Glutamatergic neuron (in vitro differentiated cells): ENCODE data around the gene ACR. TPM values are rescaled to one million over a fixed set of nuclear protein-coding genes. Genes with fewer than 3 reads are reported as not detected.
A peak's percentile ranks its signal among the peaks of the same experiment; 100 is the strongest.

Source experiments
- DNase-seq: peaks from one replicate; pipeline ENCODE4 v3.0.0; 2022
- H3K27ac Mint-ChIP-seq: one replicate; pipeline ENCODE4 v1.8.0; 2020; ENCODE audit warnings: mild to moderate bottlenecking, mixed read lengths, inconsistent platforms; ENCODE audit not compliant: unreplicated experiment
- H3K27me3 Mint-ChIP-seq: one replicate; pipeline ENCODE4 v1.8.0; 2020; ENCODE audit warnings: mild to moderate bottlenecking, moderate library complexity, mixed read lengths, inconsistent platforms; ENCODE audit not compliant: unreplicated experiment
- H3K36me3 Mint-ChIP-seq: one replicate; pipeline ENCODE4 v1.8.0; 2020; ENCODE audit warnings: mild to moderate bottlenecking, mixed read lengths, inconsistent platforms; ENCODE audit not compliant: unreplicated experiment
- H3K4me1 Mint-ChIP-seq: one replicate; pipeline ENCODE4 v1.8.0; 2020; ENCODE audit warnings: mild to moderate bottlenecking, low read depth, mixed read lengths, inconsistent platforms; ENCODE audit not compliant: unreplicated experiment
- H3K4me3 Mint-ChIP-seq: one replicate; pipeline ENCODE4 v1.8.0; 2020; ENCODE audit warnings: mild to moderate bottlenecking, mixed read lengths, inconsistent platforms; ENCODE audit not compliant: unreplicated experiment
- H3K9me3 Mint-ChIP-seq: one replicate; pipeline ENCODE4 v1.8.0; 2020; ENCODE audit warnings: mild to moderate bottlenecking, moderate library complexity, mixed read lengths, inconsistent platforms; ENCODE audit not compliant: unreplicated experiment
- total RNA-seq: library from RNA; stranded (reverse); fragmentation: NEBNext Ultra II Directional; extraction: Animal tissue kit (Norgen Biotek cat#: 25700); gene quantifications from one replicate; pipeline ENCODE4 v1.2.1, GENCODE V29; 2021; ENCODE audit not compliant: unreplicated experiment
- TF ChIP-seq, protein P1 (sequence below): fragments of 200-600 bp; sonication (generic); IDR thresholded peaks from one replicate; pipeline ENCODE4 v1.5.0; 2021; ENCODE audit not compliant: partially characterized antibody, unreplicated experiment

ACR gene
- total RNA-seq, 1 donor from 2014 or later = not detected

DNA sequence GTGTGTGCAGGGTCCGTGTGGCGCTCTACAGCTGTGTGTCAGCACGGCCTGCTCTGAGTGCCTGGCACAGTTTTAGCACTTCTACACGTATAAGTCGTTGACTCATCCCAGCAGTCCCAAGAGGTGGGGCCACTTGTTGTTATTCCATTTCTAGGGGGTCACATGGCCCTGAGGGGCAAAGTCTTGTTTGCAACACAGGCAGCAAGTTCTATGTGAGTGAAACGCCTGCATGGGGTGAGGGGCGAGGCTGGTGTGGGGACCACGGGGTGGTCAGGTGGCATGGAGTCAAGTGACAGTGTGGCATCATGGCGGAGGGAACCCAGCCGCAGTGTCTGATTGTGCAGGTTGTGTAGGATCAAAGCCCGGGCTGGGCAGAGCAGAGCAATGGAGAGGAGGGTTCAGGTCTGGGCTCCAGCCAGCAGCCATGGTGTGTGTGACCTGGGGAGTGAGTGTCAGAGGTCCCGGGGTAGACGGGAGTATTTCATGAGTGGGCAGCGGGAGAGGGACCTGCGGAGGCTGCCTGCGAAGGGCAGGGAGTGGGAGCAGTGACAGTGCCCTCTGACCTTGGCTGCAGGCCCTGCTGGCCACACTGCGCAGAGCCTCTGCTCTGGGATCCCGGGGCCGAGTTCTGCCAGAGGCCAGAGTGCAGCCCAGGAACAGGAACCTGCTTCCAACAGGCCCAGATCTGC is 37.5 kb upstream of the ACR start:
- peak; percentile 16 for DNase-seq
- TF ChIP-seq, protein P1, sequence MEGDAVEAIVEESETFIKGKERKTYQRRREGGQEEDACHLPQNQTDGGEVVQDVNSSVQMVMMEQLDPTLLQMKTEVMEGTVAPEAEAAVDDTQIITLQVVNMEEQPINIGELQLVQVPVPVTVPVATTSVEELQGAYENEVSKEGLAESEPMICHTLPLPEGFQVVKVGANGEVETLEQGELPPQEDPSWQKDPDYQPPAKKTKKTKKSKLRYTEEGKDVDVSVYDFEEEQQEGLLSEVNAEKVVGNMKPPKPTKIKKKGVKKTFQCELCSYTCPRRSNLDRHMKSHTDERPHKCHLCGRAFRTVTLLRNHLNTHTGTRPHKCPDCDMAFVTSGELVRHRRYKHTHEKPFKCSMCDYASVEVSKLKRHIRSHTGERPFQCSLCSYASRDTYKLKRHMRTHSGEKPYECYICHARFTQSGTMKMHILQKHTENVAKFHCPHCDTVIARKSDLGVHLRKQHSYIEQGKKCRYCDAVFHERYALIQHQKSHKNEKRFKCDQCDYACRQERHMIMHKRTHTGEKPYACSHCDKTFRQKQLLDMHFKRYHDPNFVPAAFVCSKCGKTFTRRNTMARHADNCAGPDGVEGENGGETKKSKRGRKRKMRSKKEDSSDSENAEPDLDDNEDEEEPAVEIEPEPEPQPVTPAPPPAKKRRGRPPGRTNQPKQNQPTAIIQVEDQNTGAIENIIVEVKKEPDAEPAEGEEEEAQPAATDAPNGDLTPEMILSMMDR = no peak
- Mint-ChIP-seq H3K27me3 (peaks cover 8% of the 10 kb centered on the region), H3K27ac (no peak overlapping the region), H3K36me3 (no peaks in the 10 kb centered on the region), H3K4me3 (no peak overlapping the region), H3K9me3 (peaks cover 18% of the 10 kb centered on the region), H3K4me1 (peaks cover 21% of the 10 kb centered on the region)

DNA sequence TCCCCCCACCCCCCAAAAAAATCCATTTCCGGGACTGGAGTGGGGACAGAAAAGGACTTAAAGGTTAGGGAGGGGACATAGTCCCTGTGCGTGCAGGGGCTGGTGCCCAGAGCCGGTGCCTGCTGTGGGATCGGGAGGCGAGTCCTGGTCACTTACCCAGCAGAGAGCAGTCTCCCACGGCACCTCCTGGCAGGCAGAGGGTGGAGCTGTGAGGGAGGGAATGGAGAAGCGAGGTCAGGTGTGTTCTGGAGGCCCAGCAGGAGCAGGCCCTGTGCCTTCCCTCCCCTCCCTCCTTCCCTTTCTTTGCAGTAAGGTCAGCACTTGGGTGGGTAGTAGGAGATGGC is 37.0 kb upstream of the ACR start:
- TF ChIP-seq, protein P1 = no peak
- Mint-ChIP-seq H3K27me3 (peaks cover 8% of the 10 kb centered on the region), H3K4me1 (peaks cover 21% of the 10 kb centered on the region), H3K4me3 (no peak overlapping the region), H3K9me3 (peaks cover 15% of the 10 kb centered on the region), H3K36me3 (no peaks in the 10 kb centered on the region), H3K27ac (no peak overlapping the region)
- no peak for DNase-seq

DNA sequence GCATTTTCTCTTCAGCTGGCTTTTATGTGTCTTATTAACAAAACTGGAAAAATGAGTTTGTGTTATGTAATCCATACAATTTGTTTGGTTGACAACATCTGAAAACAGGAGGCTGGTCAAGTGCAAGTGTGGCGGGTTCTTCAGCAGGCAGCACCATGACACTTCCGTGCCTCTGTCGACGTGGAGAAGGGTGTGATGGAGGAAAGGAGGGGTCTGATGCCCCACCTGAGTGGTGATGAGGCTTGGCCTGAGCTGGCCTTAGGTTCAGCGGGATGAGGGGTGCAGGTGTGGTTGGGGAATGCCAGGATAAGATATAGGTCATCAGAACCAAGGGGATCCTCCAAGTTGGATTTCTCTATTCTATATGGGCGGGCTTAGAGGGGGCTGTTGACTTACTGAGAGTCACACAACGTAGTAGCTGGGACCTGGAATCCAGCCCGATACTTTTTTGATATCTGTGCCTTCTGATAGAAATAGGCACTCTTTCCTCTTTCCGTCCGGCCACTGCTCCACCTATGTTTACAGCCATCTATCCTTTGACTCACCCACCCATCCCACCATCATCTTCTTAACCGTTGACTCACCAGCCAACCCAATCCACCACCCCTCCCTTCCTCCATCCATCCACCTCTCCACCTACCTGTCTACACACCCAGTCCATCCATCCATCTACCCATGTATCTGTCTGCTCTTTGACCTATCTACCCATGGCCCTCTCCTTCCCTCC is 36.4 kb upstream of the ACR start:
- H3K9me3 Mint-ChIP-seq = peaks cover 14% of the 10 kb centered on the region
- no peak overlapping the region for H3K27ac Mint-ChIP-seq
- peak; percentile 2 for DNase-seq
- peaks cover 10% of the 10 kb centered on the region for H3K27me3 Mint-ChIP-seq
- peak overlapping the region; percentile 5 for H3K4me3 Mint-ChIP-seq
- peaks cover 21% of the 10 kb centered on the region for H3K4me1 Mint-ChIP-seq
- H3K36me3 Mint-ChIP-seq = no peaks in the 10 kb centered on the region
- TF ChIP-seq, protein P1 = no peak

- peak overlapping the region; percentile 20 for H3K4me3 Mint-ChIP-seq
- H3K9me3 Mint-ChIP-seq = peaks cover 14% of the 10 kb centered on the region
- peaks cover 10% of the 10 kb centered on the region for H3K27me3 Mint-ChIP-seq
- H3K27ac Mint-ChIP-seq = peak overlapping the region; percentile 25
- peak; percentile 10 for DNase-seq
- no peaks in the 10 kb centered on the region for H3K36me3 Mint-ChIP-seq
- TF ChIP-seq, protein P1 = no peak
- H3K4me1 Mint-ChIP-seq = peaks cover 21% of the 10 kb centered on the region
Measured at GRCh38 chr22:50702261-50702671, 35.7 kb upstream of the ACR start.
